Islet precursor cell (in vitro differentiated cells): ENCODE measurements around the gene SIM2.

Source experiments
- DNase-seq: peaks from one replicate; pipeline ENCODE4 v3.0.0-alpha.2; 2018

The SIM2 gene

DNA sequence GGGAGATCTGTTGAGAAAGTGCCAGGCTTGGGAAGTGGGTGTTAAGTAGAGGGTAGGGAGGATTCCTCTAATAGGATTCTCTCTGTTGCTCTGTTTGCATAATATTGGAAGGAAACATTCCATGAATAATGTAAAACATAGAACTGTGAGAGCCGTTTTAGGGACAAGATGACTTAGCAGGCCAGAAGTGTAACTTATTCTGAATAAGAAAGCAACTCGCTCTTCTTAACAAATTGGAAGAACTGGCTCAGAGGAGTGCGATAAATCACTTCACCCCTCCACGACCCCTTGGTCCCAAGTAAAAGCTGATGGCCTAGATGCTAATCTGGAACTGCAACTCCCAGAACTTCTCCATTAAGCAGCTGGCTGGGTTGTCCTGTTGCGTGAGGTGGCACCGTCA is 19.1 kb downstream of the SIM2 start:
- DNase-seq: no peak

DNA sequence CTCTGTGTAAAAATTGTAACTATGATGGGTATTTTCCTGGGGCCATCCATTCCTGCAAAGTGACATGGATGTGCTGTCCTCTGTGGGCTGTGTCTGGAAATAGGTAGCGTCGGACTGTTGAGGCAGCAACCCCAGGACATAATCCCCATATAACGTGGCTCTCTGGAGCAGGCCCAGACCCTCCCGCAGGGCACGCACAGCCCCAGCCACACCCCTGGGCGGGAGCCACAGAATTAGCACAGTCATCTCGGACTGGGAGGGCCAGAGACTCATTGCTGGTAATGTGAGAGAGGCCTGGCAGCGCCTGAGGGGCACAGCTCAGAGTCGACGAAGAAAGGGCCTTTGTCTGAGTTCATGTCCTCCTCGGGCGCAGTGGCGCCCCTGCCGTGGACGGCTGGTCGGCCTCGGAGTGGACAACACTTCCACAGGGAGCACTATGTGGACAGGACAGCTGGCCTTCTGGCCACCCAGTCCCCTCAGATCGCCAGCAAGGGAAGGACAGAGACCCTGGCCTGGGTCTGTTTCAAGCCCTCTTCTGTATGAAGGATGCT is 20.1 kb downstream of the SIM2 start:
- DNase-seq: peak; percentile 72

GRCh38 chr21:36719614-36720013 is 20.7 kb downstream of the SIM2 start:
- no peak for DNase-seq

- DNase-seq: no peak
These were observed 22.9 kb downstream of the SIM2 start for GRCh38 chr21:36721817-36722216.

DNA sequence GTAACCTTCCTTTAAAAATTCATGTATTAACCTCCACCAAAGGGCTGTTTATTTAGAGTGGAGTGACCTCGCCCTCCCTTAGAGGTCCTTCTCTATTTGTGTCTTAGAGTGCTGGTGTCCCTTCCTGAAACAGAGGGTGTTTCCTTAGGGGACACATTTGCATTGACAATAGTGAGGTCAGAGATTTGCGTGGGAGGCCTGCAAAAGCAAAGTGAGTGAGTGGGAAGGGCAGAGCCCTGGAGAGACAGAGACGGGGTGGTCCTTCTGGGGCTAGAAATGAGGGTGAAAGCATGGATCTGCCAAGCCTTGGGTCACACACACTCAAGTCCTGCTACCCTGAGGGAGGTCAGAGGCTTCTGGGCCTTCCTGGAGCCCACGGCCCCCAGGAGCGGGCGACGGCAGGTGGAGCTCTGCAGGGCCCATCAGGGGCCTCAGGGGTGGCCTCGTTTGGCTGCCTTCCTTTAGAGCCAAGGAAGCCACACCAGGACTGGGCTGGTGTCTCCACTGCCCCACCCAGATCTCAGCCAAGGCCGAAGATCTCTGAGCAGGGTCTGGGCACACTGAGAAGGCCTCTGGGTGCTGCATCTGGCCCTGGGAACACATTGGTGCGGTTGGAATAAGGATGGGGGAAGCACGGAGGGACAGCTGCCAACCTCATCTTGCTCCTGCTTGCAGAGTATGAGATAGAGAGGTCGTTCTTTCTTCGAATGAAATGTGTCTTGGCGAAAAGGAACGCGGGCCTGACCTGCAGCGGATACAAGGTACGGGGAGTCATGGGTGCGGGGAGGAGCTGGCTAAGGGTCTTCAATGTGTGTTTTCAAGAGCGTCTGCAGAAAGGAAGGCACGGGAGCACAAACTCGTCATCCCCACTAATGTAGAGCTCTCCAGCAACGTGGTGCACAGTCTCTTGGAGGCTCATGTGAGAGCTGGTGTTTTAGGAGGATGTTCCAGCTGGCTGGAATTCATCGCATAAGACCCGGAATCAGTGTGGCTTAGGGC is 23.8 kb downstream of the SIM2 start:
- no peak for DNase-seq

GRCh38 chr21:36723371-36723881 is 24.5 kb downstream of the SIM2 start:
- no peak for DNase-seq

- DNase-seq: no peak
These were observed 25.7 kb downstream of the SIM2 start for GRCh38 chr21:36724660-36725059.

GRCh38 chr21:36725793-36726386 is 27.0 kb downstream of the SIM2 start:
- DNase-seq: no peak

- DNase-seq: no peak
These were observed 29.0 kb downstream of the SIM2 start for GRCh38 chr21:36727866-36728265.

GRCh38 chr21:36728371-36729111 is 29.6 kb downstream of the SIM2 start:
- DNase-seq: no peak

GRCh38 chr21:36729310-36729970 is 30.5 kb downstream of the SIM2 start:
- DNase-seq: no peak

DNA sequence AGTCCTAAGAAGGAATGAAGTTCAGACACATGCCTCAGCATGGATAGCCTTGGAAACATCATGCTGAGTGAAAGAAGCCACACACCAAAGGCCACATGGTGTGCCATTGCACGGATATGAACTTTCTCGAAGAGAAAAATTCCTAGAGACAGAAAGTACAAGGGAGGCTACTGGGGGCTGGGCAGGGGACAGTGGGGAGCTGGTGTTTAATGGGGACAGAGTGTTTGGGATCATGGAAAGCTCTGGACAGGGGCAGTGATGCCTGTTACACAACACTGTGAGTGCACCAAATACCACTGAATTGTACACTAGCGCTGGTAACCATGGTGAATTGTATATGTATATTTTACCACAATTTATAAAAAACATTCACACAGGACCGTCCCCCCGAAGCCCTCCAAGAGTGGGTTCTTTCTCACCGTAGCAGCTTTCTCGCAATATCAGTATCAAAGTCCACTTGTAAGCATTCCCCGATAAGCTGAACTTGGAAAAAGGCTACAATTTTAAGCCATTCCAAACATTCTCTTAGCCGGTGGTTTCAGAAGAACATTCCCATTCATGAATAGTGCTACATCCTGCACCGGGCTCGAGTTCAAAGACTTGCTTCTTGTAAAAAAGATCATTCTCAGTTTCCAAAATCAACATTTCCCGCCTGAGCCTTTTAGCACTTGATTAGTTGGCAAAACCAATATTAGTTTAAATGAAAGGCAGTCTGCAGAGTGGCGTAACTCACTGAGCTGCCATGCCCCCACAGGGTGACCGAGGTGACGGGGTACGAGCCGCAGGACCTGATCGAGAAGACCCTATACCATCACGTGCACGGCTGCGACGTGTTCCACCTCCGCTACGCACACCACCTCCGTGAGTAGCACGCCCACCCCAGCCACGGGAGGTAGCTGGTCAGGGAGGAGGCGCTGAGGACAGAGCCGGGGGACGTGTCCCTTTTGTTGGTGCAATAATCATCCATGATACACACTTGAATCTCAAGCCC is 31.7 kb downstream of the SIM2 start:
- DNase-seq: no peak

DNA sequence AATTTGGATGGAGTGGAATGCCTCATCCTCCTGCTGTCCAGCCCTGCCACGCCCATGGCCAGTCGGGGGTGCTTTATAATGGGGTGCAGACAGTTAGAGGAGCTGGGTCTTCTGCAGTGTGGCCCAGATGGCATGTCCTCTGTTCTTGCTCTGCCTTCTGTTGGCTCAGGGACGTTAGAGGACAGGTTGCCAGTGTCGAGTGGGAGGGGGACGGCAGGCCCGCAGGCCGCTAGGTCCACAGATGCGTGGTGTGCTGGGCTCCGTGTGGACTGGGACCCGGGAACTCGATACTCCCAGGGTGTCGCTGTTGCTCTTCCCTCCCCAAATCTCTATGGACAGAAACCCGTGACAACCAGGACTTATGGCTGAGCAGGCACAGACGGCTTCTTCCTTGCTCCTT is 33.3 kb downstream of the SIM2 start:
- no peak for DNase-seq

- no peak for DNase-seq
These were observed 33.8 kb downstream of the SIM2 start for GRCh38 chr21:36732761-36733160.

DNA sequence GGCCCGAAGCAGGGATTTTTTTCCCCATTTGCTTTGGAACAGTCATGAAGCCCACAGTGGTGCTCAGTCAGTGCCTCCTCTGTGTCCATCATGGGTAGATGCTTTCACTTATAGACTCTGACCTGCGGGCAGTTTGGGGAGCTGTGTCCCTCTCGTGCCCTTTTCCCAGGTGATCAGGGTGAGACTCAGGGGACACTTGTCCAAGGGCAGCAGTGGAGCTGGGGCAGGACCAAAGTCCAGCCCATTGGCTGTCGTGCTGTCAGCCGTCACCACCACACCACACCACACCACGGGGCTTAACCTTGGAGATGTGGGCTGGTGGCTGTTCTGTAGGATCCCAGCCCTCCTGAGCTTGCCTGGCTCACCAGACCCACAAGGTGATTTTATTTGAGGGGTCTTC is 34.9 kb downstream of the SIM2 start:
- DNase-seq: no peak

DNA sequence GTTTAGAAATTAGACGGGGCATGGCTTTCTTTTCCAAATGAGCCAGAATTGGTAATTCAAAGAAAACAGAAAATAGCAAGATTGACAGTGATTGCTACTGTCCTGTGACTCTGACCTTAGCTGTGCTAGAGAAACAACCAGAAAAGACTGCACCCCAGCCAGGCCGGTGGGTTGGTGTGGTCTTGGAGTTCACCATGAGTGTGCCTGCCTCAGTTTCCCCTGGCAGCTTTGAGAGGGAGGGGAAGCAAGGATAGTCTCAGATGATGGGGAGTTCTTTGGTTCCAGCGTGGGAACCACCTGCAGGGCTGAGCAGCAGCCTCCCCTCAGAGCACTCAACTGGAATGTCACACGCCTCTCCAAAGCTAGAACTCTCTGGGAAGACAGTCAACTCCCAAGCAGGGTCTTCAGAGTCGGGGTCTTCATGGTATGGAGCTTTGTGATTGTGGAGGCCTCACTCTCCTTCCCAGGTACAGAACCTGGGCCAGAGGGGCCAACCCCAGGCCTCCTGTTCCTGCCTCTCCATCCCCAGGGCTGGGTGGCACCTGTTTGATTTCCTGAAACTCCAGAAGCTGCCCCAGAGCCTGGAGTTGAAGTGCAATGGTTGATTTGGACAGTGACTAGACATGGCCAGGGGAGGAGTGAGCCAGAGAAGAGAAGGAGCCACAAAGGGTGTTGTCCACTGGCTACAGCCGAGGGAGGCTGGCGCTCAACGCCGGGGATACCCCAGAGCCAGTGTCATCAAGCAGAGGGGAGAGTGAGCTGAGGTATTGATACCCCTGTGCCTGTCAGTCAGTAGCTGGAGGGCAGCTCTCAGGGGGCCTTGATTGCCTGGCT is 35.7 kb downstream of the SIM2 start:
- no peak for DNase-seq

DNA sequence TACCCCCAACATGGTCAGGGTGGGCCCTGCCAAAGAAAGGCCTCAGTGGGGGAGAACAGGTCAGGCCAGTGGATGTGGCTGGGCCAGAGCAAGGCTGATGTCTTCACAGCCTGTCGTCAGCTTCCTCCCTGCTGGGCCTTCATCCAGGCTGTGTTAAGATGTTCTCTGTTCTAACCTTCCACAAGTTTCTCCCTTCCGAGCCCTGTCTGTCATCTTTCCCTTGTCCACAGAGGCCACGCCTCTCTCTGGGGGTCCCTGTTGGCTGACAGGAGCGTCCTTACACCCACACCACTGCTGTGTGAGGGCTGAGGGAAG is 36.2 kb downstream of the SIM2 start:
- no peak for DNase-seq

GRCh38 chr21:36735724-36736320 is 36.9 kb downstream of the SIM2 start:
- peak; percentile 71 for DNase-seq

DNA sequence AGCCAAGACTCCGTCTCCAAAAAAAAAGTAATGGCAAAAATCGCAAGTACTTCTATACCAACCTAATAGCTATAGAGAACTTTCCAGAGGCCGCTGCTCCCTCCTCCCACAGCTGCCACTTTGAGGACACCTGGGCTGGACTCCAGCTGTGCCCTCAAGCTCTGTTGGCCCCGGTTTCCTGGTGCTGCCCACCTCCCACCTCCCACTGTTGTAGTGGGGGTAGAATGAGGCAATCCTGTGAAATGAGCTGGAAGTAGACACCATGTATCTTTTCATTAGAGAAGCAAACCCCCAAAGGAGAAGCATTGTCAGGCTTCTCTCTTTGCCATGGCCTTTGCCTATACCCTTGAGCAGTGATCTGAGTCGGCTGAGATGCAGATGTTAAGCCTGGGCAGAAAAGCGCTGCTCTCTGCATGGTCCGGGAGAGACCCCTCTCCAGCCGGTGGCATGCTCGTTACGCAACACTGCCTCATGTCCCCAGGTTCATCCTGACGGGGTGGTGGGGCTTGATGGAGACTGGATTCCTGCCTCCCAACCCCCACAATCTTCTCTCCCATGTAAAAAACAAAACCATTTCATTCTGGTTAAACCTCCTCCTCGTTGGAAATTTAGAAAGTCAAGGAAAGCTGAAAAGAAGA is 39.7 kb downstream of the SIM2 start:
- no peak for DNase-seq

GRCh38 chr21:36741506-36741905 is 42.6 kb downstream of the SIM2 start:
- no peak for DNase-seq
